HG03095 (cell line): Measurements from ENCODE around the gene HINT2.

Experiments
- ATAC-seq: cut with Tn5 transposase; IDR thresholded peaks from one replicate; pipeline ENCODE4 v1.9.1; 2021; ENCODE audit warnings: moderate library complexity; ENCODE audit not compliant: unreplicated experiment

HINT2 gene

GRCh38 chr9:35841645-35841900 lies 26.7 kb upstream of the HINT2 start:
- ATAC-seq, result no peak

GRCh38 chr9:35840881-35841644 lies 26.2 kb upstream of the HINT2 start:
- no peak for ATAC-seq

- no peak for ATAC-seq
Observed at GRCh38 chr9:35839926-35840325, 25.1 kb upstream of the HINT2 start.

- no peak for ATAC-seq
Observed at GRCh38 chr9:35836595-35836994, 21.8 kb upstream of the HINT2 start.

- ATAC-seq, result no peak
Observed at GRCh38 chr9:35835766-35836165, 20.9 kb upstream of the HINT2 start.

- no peak for ATAC-seq
Observed at GRCh38 chr9:35835216-35835632, 20.4 kb upstream of the HINT2 start.

GRCh38 chr9:35834260-35835215 lies 19.7 kb upstream of the HINT2 start:
- no peak for ATAC-seq

- no peak for ATAC-seq
Observed at GRCh38 chr9:35832814-35833213, 18.0 kb upstream of the HINT2 start.

- ATAC-seq, result no peak
Observed at GRCh38 chr9:35831040-35831439, 16.2 kb upstream of the HINT2 start.

GRCh38 chr9:35829764-35830096 lies 14.9 kb upstream of the HINT2 start:
- no peak for ATAC-seq

- peak; percentile 73 for ATAC-seq
Observed at GRCh38 chr9:35829084-35829763, 14.4 kb upstream of the HINT2 start, which contains the start of gene TMEM8B. TSS of gene TMEM8B (plus strand) at chr9:35829228. CDS start at chr9:35829448, 220 bp downstream.

GRCh38 chr9:35828716-35829083 lies 13.9 kb upstream of the HINT2 start, which contains the start of gene FAM221B:
TSS of gene FAM221B (minus strand) at chr9:35828732. CDS start at chr9:35826161, 2,571 bp downstream.
- ATAC-seq, result no peak

GRCh38 chr9:35827486-35827885 lies 12.6 kb upstream of the HINT2 start:
- no peak for ATAC-seq

- no peak for ATAC-seq
Observed at GRCh38 chr9:35826071-35826701, 11.3 kb upstream of the HINT2 start.

- no peak for ATAC-seq
Observed at GRCh38 chr9:35822926-35823325, 8.1 kb upstream of the HINT2 start.

GRCh38 chr9:35820076-35820475 lies 5.2 kb upstream of the HINT2 start:
- no peak for ATAC-seq

- no peak for ATAC-seq
Observed at GRCh38 chr9:35818341-35818740, 3.5 kb upstream of the HINT2 start.

GRCh38 chr9:35816708-35817107 lies 1.9 kb upstream of the HINT2 start:
- ATAC-seq, result no peak

- ATAC-seq, result peak; percentile 18
Observed at GRCh38 chr9:35814106-35814840, 569 bp downstream of the HINT2 start.

- no peak for ATAC-seq
Observed at GRCh38 chr9:35813434-35814105, 1.3 kb downstream of the HINT2 start.
